Caki2 (cell line): ENCODE measurements around the gene CD320. TPM values are rescaled to one million over a fixed set of nuclear protein-coding genes. Genes with fewer than 3 reads are reported as not detected.
A peak's percentile ranks its signal among the peaks of the same experiment; 100 is the strongest.
"Not testable (repeated sequence)": the region's sequence is repeated elsewhere in the genome, so short reads cannot be mapped to it uniquely, and the experiment has no call there.

Source experiments
- DNase-seq: peaks from one replicate; pipeline ENCODE4 v3.0.0-alpha.2; 2015; ENCODE audit warnings: low read depth
- in situ Hi-C: cut with HindIII; loops from 2 replicates; pipeline ENCODE4 v1.10.0; 2016; ENCODE audit warnings: low sequenced_read_pairs, low pct_unique_long_range_greater_than_20kb, mixed read lengths
- total RNA-seq: library from RNA; depleted of rRNA; stranded (reverse); fragments of >200 nt; shearing (Covaris generic); gene quantifications from 2 replicates; pipeline ENCODE4 v1.2.3, GENCODE V29; 2014; ENCODE audit warnings: low replicate concordance; rRNA removed

The CD320 gene
- 53.4 and 70.5 TPM in 2 replicates for total RNA-seq

- DNase-seq = peak; percentile 87
- in situ Hi-C loops = no loop called here
Measured at GRCh38 chr19:8307965-8308866, at the start of gene CD320. TSS of gene CD320 (minus strand) at chr19:8308358. CDS start at chr19:8308290, 68 bp downstream.

- no peak for DNase-seq
- in situ Hi-C loops = no loop called here
Measured at GRCh38 chr19:8357007-8357521, 48.9 kb upstream of the CD320 start.

- peak; percentile 87 for DNase-seq
- in situ Hi-C loops = no loop called here
Measured at GRCh38 chr19:8355631-8356402, 47.7 kb upstream of the CD320 start.

GRCh38 chr19:8352845-8353244 lies 44.7 kb upstream of the CD320 start:
- DNase-seq, in situ Hi-C loops: not testable (repeated sequence)

- no peak for DNase-seq
- in situ Hi-C loops = no loop called here
Measured at GRCh38 chr19:8352134-8352827, 44.1 kb upstream of the CD320 start.

GRCh38 chr19:8349629-8350372 lies 41.6 kb upstream of the CD320 start:
- in situ Hi-C loops, DNase-seq: not testable (repeated sequence)

GRCh38 chr19:8343483-8343844 lies 35.3 kb upstream of the CD320 start:
- in situ Hi-C loops = no loop called here

GRCh38 chr19:8342684-8343482 lies 34.7 kb upstream of the CD320 start, which contains the start of gene KANK3:
TSS of gene KANK3 (minus strand) at chr19:8343262. CDS start at chr19:8337828, 5,434 bp downstream.
- in situ Hi-C loops = no loop called here
- DNase-seq = peak; percentile 77

More at GRCh38 chr19:8343483-8343844, 35.3 kb upstream of the CD320 start:
- no peak for DNase-seq

GRCh38 chr19:8342316-8342683 lies 34.1 kb upstream of the CD320 start:
- in situ Hi-C loops = no loop called here
- no peak for DNase-seq

GRCh38 chr19:8341504-8341903 lies 33.3 kb upstream of the CD320 start:
- in situ Hi-C loops, DNase-seq: not testable (repeated sequence)

- DNase-seq = no peak
- in situ Hi-C loops = no loop called here
Measured at GRCh38 chr19:8340341-8341096, 32.4 kb upstream of the CD320 start.

GRCh38 chr19:8338835-8339234 lies 30.7 kb upstream of the CD320 start:
- no peak for DNase-seq
- in situ Hi-C loops = no loop called here

- in situ Hi-C loops = no loop called here
- DNase-seq = no peak
Measured at GRCh38 chr19:8337728-8338127, 29.6 kb upstream of the CD320 start.

- in situ Hi-C loops = no loop called here
Measured at GRCh38 chr19:8336660-8337059, 28.5 kb upstream of the CD320 start.

GRCh38 chr19:8336072-8336569 lies 28.0 kb upstream of the CD320 start:
- in situ Hi-C loops = no loop called here
- DNase-seq = no peak

More at GRCh38 chr19:8336660-8337059, 28.5 kb upstream of the CD320 start:
- DNase-seq = no peak
